ENCODE results near the gene BMERB1.

DNA sequence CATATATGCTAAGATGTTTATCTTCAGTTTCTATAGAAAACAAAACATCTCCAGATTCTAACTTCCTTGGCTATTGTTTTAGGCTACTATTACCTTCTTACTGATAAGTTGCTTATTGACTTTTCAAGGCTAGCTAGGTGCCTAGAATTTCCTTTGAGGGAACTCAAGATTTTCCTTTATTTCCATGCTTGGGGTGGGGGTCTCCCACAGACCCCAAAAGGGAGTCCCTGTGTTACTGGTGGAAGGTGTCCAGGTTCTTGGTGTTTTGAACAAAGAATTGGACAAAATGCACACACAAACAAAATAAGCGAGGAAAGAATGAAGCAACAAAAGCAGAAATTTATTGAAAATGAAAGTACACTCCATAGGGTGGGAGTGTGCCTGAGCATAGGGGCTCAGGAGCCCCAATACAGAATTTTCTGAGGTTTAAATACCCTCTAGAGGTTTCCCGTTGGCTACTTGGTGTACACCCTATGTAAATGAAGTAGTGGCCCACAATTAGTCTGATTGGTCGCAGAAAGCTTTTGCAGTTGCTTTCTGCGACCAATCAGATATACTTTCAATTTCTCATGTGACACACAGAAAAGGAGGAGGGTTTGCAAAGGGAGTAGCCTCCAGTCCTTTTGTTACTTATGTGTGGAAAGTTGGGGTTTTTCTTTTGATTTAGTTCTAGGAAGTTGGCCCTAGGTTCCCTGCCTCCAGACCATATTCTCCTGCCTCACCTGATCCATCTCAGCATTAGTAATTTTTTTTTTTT is 141.1 kb downstream of the BMERB1 start:
- TF ChIP-seq, protein P1, sequence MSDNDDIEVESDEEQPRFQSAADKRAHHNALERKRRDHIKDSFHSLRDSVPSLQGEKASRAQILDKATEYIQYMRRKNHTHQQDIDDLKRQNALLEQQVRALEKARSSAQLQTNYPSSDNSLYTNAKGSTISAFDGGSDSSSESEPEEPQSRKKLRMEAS (IDR thresholded peaks at IDR 0.05; ENCODE audit: low read depth, low read length) = no peak
- TF ChIP-seq CTCF (IDR thresholded peaks at IDR 0.05; ENCODE audit: low read depth, low read length) = no peak
- no peak for TF ChIP-seq POLR2A (IDR thresholded peaks at IDR 0.05; ENCODE audit: extremely low read depth, insufficient read length)
- TF ChIP-seq MYC (IDR thresholded peaks at IDR 0.05; ENCODE audit: low read depth, low read length) = no peak

All from NB4 (cell line).